BLaER1 (cell line): Measurements from ENCODE around the gene DNASE1L1.
A peak's percentile ranks its signal among the peaks of the same experiment; 100 is the strongest.

Experiments used
- H3K27ac ChIP-seq: shearing (Covaris generic); formaldehyde crosslinking; 2 replicates; pipeline ENCODE4 v1.8.1; 2022
- H3K27me3 ChIP-seq: shearing (Covaris generic); formaldehyde crosslinking; 2 replicates; pipeline ENCODE4 v1.8.1; 2022
- H3K36me3 ChIP-seq: shearing (Covaris generic); formaldehyde crosslinking; 2 replicates; pipeline ENCODE4 v1.8.1; 2022
- H3K4me1 ChIP-seq: shearing (Covaris generic); formaldehyde crosslinking; 2 replicates; pipeline ENCODE4 v1.8.1; 2022
- H3K4me2 ChIP-seq: shearing (Covaris generic); formaldehyde crosslinking; 2 replicates; pipeline ENCODE4 v1.8.1; 2022
- H3K4me3 ChIP-seq: shearing (Covaris generic); formaldehyde crosslinking; 2 replicates; pipeline ENCODE4 v1.8.1; 2022
- H3K9ac ChIP-seq: shearing (Covaris generic); formaldehyde crosslinking; 2 replicates; pipeline ENCODE4 v1.8.1; 2022
- H3K9me3 ChIP-seq: shearing (Covaris generic); formaldehyde crosslinking; 2 replicates; pipeline ENCODE4 v1.8.1; 2022
- H4K20me1 ChIP-seq: shearing (Covaris generic); formaldehyde crosslinking; 2 replicates; pipeline ENCODE4 v1.8.1; 2022
- Cebpa-rat ChIP-seq: shearing (Covaris generic); IDR thresholded peaks from 2 replicates; pipeline ENCODE4 v1.8.1; 2022

DNASE1L1 gene

GRCh38 chrX:154384284-154384892 is 24.7 kb downstream of the DNASE1L1 start:
- H3K36me3 ChIP-seq = peaks cover 14% of the 10 kb centered on the region; the same call in 1 of the 2 replicates
- peaks cover 23% of the 10 kb centered on the region for H3K9me3 ChIP-seq
- no peaks in the 10 kb centered on the region; the same call in 1 of the 2 replicates for H3K27me3 ChIP-seq
- no peak overlapping the region for H3K4me2 ChIP-seq
- H3K27ac ChIP-seq = no peak overlapping the region
- H4K20me1 ChIP-seq = peaks cover 15% of the 10 kb centered on the region; the same call in 1 of the 2 replicates
- TF ChIP-seq Cebpa-rat = no peak
- H3K4me3 ChIP-seq = no peak overlapping the region
- H3K4me1 ChIP-seq = peaks cover 18% of the 10 kb centered on the region
- no peak overlapping the region for H3K9ac ChIP-seq

GRCh38 chrX:154383359-154384283 is 25.4 kb downstream of the DNASE1L1 start:
- Histone ChIP-seq H3K27me3 (no peaks in the 10 kb centered on the region; the same call in 1 of the 2 replicates), H3K4me3 (no peak overlapping the region), H4K20me1 (peaks cover 15% of the 10 kb centered on the region; the same call in 1 of the 2 replicates), H3K9ac (no peak overlapping the region), H3K27ac (no peak overlapping the region), H3K9me3 (peaks cover 31% of the 10 kb centered on the region), H3K4me2 (no peak overlapping the region), H3K36me3 (peaks cover 14% of the 10 kb centered on the region; the same call in 1 of the 2 replicates), H3K4me1 (peaks cover 18% of the 10 kb centered on the region)
- TF ChIP-seq Cebpa-rat = no peak

- no peaks in the 10 kb centered on the region; the same call in 1 of the 2 replicates for H3K27me3 ChIP-seq
- H3K4me2 ChIP-seq = no peak overlapping the region
- H3K4me3 ChIP-seq = no peak overlapping the region
- TF ChIP-seq Cebpa-rat = no peak
- peaks cover 41% of the 10 kb centered on the region for H3K9me3 ChIP-seq
- H4K20me1 ChIP-seq = peaks cover 15% of the 10 kb centered on the region; the same call in 1 of the 2 replicates
- no peak overlapping the region for H3K9ac ChIP-seq
- peaks cover 14% of the 10 kb centered on the region; the same call in 1 of the 2 replicates for H3K36me3 ChIP-seq
- H3K27ac ChIP-seq = no peak overlapping the region
- peaks cover 25% of the 10 kb centered on the region for H3K4me1 ChIP-seq
Observed at GRCh38 chrX:154382483-154383069, 26.5 kb downstream of the DNASE1L1 start.

- Histone ChIP-seq H3K27me3 (no peaks in the 10 kb centered on the region; the same call in 1 of the 2 replicates), H3K36me3 (peaks cover 14% of the 10 kb centered on the region; the same call in 1 of the 2 replicates), H3K4me2 (no peak overlapping the region), H4K20me1 (peaks cover 15% of the 10 kb centered on the region; the same call in 1 of the 2 replicates), H3K9ac (no peak overlapping the region), H3K4me1 (peaks cover 32% of the 10 kb centered on the region), H3K27ac (no peak overlapping the region), H3K9me3 (peaks cover 41% of the 10 kb centered on the region), H3K4me3 (no peak overlapping the region)
- TF ChIP-seq Cebpa-rat = no peak
Observed at GRCh38 chrX:154381271-154381670, 27.8 kb downstream of the DNASE1L1 start.

GRCh38 chrX:154380787-154381186 is 28.3 kb downstream of the DNASE1L1 start:
- no peaks in the 10 kb centered on the region; the same call in 1 of the 2 replicates for H3K27me3 ChIP-seq
- H3K9ac ChIP-seq = peak overlapping the region; percentile 96; the same call in 1 of the 2 replicates
- peaks cover 14% of the 10 kb centered on the region; the same call in 1 of the 2 replicates for H3K36me3 ChIP-seq
- peaks cover 32% of the 10 kb centered on the region for H3K4me1 ChIP-seq
- peaks cover 41% of the 10 kb centered on the region for H3K9me3 ChIP-seq
- H3K4me2 ChIP-seq = peak overlapping the region; percentile 84
- H3K4me3 ChIP-seq = peak overlapping the region; percentile 90
- no peak for TF ChIP-seq Cebpa-rat
- peaks cover 15% of the 10 kb centered on the region; the same call in 1 of the 2 replicates for H4K20me1 ChIP-seq
- H3K27ac ChIP-seq = no peak overlapping the region

GRCh38 chrX:154380153-154380552 is 28.9 kb downstream of the DNASE1L1 start:
- peaks cover 14% of the 10 kb centered on the region; the same call in 1 of the 2 replicates for H3K36me3 ChIP-seq
- peak overlapping the region; percentile 96 for H3K27ac ChIP-seq
- H3K27me3 ChIP-seq = peaks cover 5% of the 10 kb centered on the region
- peaks cover 33% of the 10 kb centered on the region for H3K4me1 ChIP-seq
- peak overlapping the region; percentile 90 for H3K4me3 ChIP-seq
- H4K20me1 ChIP-seq = peaks cover 15% of the 10 kb centered on the region; the same call in 1 of the 2 replicates
- peaks cover 41% of the 10 kb centered on the region for H3K9me3 ChIP-seq
- H3K9ac ChIP-seq = peak overlapping the region; percentile 96
- no peak for TF ChIP-seq Cebpa-rat
- H3K4me2 ChIP-seq = peak overlapping the region; percentile 84

- Histone ChIP-seq H3K36me3 (peaks cover 14% of the 10 kb centered on the region; the same call in 1 of the 2 replicates), H3K4me3 (peak overlapping the region; percentile 90), H3K9me3 (peaks cover 44% of the 10 kb centered on the region), H3K9ac (peak overlapping the region; percentile 96), H4K20me1 (peaks cover 15% of the 10 kb centered on the region; the same call in 1 of the 2 replicates), H3K4me2 (peak overlapping the region; percentile 84), H3K27me3 (peaks cover 10% of the 10 kb centered on the region), H3K27ac (peak overlapping the region; percentile 96), H3K4me1 (peaks cover 37% of the 10 kb centered on the region)
- no peak for TF ChIP-seq Cebpa-rat
Observed at GRCh38 chrX:154379569-154379951, 29.5 kb downstream of the DNASE1L1 start.

GRCh38 chrX:154378799-154379568 is 30.1 kb downstream of the DNASE1L1 start, which contains the start of gene EMD:
Gene EMD, plus strand, starts transcription at chrX:154379295. Its CDS starts 190 bp downstream, at chrX:154379485.
- TF ChIP-seq Cebpa-rat = no peak
- peak within 1 kb of the TSS; percentile 96 for H3K9ac ChIP-seq
- peak within 1 kb of the TSS; percentile 90 for H3K4me3 ChIP-seq
- H3K27ac ChIP-seq = peak within 1 kb of the TSS; percentile 96
- peak within 1 kb of the TSS; percentile 84 for H3K4me2 ChIP-seq
- peaks cover 15% of the 10 kb centered on the region for H3K27me3 ChIP-seq
- peaks cover 15% of the 10 kb centered on the region; the same call in 1 of the 2 replicates for H4K20me1 ChIP-seq
- H3K36me3 ChIP-seq = peaks cover 14% of the 10 kb centered on the region; the same call in 1 of the 2 replicates
- H3K4me1 ChIP-seq = peaks cover 35% of the 10 kb centered on the region
- peaks cover 42% of the 10 kb centered on the region for H3K9me3 ChIP-seq
